ENCODE results near the gene SLC35C1.

SLC35C1 gene

DNA sequence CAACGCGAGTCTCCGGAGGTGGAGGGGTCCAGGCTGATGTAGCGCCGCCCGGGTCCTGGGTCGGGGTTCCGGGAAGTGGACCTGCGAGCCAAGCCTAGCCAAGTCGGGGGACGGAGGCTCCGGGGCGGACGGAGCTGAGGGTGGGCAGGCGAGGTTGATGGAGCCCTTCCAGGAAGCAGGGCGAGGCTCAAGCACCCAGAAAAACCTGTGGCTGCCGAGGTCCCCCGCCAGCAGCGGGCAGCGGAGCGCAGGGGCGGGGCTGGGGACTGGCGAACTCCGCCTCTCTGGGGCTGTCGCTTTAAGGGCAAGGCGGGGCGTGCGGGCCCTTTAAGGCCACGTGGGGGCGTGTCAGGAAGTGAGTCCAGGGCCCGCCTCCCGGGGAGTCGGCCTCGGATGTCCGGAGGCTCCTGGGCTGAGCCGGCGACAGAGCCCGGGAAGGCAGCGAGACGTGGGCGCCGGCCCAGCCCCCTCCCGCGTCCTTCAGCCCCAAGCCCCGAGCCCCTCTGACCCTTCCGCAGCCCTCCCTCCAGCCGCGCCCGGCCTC lies at the start of gene SLC35C1:
Gene SLC35C1 (plus strand): TSS at position 389 of the 544 bp plus-strand sequence. CDS start 653 bp downstream, outside the sequence.
- peak; percentile 98 for DNase-seq (ENCODE audit: low spot score)

DNA sequence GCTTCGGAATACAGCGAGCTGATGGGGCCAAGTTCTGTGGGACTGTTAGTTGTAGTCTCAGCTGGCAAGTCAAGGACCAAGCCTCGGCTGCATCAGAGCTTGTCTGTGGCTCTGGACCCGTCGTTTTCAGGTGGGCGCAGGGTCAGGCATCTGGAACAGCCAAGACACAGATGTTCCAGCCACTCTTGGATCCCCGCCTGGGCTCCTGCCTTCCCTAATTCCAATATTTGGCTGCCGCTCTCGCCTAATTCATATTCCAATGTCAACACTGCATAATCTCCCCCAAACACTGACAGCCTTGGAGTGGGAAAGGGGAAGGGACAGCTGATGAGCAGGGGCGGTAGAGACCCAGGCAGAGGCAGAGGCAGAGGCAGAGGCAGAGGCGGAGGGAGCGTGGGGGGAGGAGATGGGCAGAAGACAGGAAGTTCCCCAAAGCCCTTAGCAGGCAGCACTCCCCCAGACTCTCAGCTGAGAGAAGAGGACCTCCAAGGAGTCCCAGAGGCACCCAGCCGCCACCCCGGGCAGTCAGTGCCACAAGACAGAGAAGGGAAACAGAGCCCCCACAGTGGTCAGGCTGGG lies 49.6 kb upstream of the SLC35C1 start:
- no peak for DNase-seq (ENCODE audit: low spot score)

DNA sequence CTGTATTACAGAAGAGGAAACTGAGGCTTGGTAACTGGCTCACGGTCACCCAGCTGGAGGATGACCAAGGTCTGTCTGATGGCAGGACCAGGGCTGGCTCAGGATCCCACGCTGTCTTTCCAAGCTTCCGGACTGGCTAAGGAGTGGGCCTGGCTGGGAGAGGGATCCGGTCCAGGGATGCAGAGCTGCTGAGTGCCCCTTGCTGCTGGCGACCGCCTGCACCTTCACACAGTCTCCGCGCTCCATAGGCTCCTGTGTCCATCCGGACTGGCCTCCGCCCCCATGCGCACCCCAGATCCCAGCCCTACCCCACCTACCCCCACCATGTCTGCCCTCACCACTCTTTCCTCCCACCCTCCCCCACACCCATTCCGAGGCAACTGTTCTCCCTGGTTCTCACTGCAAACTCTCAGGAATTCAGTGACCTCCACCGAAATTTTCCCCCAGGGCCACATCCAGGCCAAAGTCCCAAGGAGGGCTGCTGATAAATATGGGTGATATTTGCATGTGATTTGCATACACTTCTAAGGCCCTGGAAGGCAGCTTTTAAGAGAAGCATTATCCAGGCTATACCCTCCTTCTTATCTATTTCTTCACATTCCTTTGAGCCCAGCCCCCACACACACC lies 48.5 kb upstream of the SLC35C1 start:
- no peak for DNase-seq (ENCODE audit: low spot score)

DNA sequence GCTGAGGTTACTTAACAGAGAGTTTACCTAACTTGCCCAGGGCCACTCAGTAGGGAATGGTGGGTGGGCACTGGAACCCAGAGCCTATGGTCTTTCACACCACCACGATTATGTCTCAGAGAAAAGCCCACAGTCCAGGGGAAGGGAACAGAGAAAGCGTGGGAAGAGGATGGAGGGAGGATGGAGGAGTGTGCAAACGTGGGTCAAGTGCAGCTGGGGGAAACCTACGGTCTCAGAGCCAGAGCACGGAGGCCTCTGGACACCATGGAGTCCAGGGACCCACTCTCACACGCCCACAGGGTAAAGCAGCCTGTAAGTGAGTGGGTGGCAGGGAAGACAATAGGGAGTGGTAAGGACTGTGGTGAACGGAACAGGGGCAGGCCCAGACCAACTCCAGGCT lies 47.3 kb upstream of the SLC35C1 start:
- DNase-seq (ENCODE audit: low spot score): no peak

DNA sequence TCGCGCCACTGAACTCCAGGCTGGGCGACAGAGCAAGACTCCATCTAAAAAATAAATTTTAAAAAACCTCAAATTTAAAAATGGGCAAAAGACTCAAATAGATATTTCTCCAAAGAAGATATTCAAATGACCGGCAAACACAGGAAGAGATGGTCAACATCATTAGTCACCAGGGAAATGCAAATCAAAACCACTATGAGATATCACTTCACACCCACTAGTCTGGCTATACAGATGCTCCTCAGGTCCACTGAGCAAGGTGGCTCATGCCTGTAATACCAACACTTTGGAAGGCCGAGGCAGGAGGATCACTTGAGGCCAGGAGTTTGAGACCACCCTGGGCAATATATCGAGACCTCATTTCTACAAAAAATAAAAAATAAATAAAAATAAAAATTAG lies 43.3 kb upstream of the SLC35C1 start:
- DNase-seq (ENCODE audit: low spot score): no peak

DNA sequence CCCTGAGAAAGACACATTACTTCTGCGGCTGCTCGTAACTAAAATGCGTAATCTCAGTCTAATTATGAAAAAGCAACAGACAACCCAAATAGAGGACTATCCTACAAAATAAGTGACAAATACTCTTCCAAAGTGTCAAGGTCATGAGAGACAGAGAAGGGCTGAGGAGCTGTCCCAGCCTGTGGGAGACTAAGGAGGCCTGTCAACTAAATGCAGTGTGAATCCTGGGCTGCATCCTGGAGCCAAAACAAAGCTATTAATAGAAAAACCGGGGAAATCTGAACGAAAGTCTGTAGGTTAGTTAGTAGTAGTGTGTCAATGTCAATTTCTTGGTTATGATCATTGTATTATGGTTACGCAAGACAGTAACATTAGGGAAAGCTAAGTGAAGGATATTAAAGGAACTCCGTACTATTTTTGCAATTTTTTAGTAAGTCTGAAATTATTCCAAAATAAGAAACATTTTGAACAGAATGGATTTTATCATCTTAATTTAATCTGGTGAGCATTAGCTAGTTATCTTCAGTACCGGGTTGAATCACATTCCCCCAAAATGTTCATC lies 39.8 kb upstream of the SLC35C1 start:
- no peak for DNase-seq (ENCODE audit: low spot score)

DNA sequence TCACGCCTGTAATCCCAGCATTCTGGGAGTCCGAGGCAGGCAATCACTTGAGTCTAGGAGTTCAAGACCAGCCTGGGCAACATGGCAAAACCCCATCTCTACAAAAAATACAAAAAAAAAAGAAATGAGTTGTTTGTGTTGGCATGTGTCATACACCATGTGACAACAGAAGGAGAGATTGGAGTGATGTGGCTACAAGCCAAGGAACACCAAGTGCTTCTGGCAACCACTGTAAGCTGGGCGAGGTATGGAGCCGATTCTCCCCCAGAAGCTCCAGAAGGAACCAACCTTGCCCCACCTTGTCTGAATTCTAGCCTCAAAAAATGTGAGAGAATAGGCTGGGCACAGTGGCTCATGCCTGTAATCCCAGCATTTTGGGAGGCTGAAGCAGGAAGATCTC lies 39.1 kb upstream of the SLC35C1 start:
- no peak for DNase-seq (ENCODE audit: low spot score)

DNA sequence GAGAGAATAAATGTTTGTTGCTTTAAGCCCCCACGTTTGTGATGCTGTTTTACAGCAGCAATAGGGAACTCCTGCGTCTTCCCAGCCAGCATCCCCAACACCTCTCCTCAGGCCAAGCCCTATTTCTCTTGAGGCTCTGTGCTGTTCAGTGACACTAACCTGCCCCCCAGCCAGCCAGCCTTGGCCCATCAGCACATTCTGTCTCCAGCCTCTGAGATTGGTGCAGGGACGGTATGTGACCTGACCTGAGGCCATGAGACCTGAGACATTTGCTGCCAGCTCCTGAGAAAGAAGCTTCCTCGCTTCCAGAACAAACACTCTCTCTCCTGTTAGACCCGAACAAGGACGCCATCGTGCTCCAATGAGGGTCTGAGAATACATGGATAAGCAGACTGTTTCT lies 38.5 kb upstream of the SLC35C1 start:
- no peak for DNase-seq (ENCODE audit: low spot score)

DNA sequence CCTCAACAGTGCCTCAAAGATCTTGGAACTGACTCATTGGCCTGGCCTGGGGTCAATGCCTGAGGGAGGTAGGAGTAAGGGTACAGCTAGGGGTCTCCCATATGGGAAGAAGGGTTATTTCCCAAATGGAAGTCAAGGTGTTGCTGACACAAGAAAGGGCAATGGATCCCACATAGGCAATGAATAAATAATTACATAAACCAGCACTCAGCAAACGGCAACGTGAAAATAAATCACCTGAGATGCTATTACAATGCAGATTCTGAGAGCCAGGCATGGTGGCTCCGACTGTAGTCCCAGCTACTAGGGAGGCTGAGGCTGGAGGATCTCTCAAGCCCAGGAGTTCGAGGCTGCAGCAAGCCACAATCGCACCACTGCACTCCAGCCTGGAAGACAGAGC lies 36.5 kb upstream of the SLC35C1 start:
- no peak for DNase-seq (ENCODE audit: low spot score)

DNA sequence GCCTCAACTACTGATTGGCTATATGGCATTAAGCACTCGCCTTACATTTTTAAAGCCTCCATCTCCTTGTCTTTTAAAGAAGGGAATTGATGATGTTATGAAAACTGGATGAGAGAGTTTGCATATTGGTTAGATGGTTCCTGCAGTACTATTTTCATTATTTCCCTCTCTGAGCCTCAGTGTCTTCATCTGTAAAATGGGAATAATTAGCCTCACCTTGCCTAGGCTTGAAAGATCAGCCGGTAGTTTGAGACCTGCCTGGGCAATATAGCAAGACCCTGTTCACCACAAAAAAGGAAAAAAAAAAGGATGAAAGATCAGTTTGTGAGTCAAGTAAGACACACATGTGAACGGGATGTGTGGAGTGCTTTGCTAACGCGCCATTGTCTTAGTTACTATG lies 35.0 kb upstream of the SLC35C1 start:
- DNase-seq (ENCODE audit: low spot score): no peak

DNA sequence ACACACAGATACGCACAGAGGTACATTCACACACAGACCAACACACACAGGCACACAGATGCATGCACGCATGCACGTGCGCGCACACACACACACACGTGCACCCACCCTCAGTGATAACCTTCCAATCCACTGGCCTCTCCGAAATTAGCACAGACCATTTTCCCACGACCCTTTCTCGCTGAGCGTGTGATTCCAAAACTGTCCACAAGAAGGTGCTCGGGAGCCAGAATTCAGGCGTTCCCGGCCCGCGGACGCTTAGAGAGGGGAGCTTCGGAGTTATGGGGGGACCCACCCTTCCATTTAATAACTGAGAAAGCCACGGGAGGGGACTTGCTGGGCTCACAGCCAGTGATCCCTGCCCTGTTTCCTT lies 33.8 kb upstream of the SLC35C1 start:
- peak; percentile 73 for DNase-seq (ENCODE audit: low spot score)

DNA sequence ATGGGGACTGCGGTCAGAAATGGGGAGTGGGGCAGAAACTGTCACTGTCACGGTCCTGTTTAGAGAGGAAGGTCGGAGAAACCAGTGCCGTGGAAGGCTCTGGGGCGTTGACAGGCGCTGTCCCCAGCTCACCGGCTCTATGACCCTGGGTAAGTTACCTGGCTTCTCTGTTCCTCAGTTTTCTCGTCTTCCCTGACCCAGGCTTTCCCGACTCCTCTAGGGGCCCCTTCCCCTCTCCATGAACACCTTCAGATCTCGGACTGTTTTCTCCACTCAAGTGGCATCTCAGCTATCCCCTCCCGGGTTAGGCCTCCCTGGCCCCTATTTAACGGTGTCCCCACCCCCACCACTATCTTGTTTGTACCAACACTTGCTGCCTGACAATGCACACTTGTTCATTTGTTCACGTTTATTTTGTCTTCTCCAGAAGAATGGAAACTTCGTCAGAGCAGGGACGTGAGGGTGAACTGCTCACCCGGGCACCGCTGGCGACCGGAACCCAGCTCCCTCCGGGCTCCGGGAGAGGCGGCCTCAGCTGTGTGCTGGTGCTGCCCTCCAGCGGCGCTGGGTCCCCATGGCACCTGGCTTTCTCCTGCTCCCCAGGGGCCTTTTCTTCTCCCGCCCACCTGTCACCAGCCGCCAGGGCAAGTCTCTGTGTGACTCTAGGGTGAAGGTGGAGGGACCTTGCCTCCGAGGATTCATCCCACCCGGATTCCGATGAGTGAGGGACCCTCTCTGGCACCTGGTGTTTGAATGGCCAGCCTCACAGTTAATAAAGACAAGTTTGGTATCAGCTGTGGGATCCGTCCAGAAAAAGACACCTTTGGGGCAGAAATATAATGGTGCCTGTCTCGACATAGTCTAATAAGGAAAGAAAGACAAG lies 33.1 kb upstream of the SLC35C1 start:
- DNase-seq (ENCODE audit: low spot score): peak; percentile 98

DNA sequence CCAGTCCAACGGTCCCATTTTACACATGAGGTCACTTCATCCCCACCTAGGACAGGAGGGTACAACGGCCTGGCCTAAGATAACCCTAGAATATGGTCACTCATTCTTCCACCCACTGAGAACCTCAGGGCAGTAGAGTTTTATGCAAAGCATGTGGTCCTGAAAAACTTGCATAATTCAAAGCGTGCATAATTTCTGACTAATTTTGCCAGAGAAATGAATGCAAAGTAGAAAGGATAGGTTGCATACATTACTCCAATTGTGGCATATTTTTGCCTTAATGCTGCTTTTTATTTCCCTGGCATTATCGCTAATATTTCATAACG lies 32.5 kb upstream of the SLC35C1 start:
- DNase-seq (ENCODE audit: low spot score): no peak

DNA sequence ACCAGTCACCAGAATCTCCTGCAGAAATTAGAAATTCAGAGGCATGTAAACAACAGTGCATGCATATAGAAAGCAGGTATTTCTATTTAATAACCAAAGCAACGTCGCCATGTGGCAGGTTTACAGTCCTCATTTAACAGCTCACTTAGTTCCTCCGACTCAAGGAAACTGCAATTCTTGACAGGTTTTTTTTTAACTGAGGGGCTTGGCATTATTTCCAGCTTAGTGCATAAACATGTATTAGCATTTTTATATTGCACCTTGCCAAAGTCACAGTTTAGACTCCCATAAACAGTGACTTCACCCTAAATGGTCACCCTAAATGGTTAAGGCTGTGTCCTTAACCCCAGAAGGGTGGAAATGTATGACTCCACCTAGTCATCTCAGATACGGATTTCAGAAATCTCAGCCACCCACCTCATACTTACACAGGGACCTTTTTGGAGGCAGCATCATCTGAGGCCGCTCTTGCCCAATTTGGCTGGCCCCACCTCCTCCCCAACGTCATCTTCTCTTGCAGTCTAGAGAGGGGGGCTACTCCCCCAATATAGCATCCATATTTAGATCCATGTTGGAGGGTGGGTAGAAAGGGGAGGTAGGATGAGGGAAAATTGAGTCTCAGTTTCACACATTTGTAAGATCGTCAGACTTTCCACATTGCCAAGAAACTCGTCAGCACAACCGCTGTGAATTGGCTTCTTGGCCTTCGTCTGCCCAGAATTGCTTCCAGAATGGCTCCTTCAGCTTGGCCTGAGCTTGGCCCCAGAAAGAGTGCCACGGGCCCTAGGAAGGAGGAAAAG lies 31.8 kb upstream of the SLC35C1 start:
- no peak for DNase-seq (ENCODE audit: low spot score)

DNA sequence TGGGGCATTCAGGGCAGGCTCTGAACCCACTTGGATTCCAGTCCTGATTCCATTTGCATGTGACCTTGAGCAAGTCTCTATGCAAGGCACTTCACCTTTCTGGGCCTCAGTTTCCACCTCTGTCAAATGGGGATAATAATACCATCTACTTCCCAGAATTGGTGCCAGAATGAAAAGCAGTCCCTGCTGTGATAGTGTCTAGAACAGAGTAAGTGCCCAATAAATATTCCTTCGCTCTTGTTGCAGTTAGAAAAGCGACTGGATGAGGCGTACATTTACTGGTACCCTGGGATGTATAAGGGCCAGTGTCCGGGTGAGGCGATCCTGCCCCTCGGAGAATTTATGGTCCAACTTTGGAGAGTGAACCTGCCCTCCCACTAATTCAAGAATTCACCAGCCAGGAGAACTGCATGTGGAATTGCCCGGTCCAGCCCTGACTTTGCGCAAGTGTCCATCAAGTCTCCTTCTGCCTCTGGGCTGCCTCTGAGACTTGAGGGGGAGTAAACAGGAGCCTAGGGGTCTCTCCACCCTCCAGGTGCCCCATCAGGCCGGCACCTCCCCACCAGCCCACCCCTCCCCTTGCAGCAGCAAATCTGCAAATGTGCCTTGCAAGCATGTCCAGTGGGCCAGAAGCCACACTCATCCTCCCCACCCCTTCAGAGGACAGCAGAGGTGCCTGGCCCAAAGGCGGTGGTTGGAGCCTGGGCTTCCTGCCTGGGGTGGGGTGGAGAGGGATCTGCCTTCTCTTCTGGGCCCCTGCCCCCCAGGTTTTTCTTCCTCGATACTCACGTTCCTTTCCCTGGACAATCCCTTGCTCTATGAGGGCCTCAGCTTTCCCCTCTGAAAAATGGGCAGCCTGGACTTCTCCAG lies 30.9 kb upstream of the SLC35C1 start:
- no peak for DNase-seq (ENCODE audit: low spot score)

DNA sequence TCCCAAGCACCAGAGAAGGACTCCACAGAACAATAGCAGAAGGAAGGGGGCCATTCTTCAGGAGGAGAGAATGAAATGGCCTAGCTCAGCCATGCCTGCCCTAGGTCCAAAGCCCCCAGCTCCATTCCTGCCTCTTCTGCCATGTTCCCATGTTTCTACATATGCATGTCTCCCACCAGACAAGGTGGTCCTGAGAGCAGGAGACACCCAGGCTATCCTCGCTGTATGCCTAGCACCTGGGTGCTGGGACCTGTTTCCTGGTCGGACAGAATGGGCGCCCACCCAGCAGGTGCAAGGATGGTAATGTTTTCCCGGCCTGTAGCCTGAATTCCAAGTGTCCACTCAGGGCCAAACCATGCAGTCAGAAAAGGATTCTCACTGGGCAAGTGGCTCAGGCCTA lies 30.2 kb upstream of the SLC35C1 start:
- DNase-seq (ENCODE audit: low spot score): no peak

DNA sequence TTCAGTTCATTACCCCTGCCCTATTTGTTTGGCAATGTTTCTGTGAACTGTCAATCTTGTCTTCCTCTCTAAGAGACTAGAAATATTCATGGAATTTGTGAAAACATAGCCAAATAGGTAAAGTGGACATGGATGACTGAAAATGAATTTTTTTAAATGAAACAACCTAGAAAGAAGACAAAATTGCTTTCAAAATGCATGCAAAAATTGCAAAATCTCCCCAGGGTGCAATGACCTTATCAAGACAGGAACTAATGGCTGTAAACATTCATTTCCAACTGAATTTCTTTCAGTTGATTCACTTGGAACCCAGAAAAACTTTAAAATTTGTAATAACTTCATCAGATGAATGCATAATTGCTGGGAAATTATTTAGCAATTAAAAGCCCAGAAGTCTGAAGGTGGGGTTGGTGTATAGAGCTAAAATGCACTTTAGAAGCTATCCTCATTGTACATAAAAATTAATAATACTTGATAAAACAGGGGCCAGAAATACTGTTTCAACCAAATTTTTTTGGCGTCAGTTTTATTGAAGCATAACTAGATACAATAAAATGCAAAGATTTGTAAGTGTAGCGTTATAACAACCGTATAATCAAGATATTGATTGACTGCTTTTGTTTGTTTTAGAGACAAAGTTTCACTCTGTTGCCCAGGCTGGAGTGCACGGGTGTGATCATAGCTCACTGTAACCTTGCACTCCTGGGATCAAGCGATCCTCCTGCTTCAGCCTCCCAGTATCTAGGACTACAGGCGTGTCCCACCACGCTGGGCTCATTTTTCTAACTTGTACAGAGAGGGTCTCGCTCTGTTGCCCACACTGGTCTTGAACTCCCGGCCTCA lies 27.6 kb upstream of the SLC35C1 start:
- DNase-seq (ENCODE audit: low spot score): no peak

DNA sequence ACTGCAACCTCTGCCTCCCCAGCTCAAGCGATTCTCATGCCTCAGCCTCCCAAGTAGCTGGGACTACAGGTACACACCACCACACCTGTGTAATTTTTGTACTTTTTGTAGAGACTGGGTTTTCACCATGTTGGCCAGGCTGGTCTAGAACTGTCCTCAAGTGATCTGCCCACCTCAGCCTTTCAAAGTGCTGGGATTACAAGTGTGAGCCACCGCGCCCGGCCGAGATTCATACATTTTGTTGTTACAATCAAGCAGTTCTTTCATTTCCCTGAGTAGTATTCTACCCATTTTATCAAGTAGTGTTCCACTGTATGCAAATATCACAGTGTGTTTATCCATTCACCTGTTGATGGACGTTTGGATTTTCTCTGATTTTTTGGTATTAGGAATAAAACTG lies 26.6 kb upstream of the SLC35C1 start:
- no peak for DNase-seq (ENCODE audit: low spot score)

DNA sequence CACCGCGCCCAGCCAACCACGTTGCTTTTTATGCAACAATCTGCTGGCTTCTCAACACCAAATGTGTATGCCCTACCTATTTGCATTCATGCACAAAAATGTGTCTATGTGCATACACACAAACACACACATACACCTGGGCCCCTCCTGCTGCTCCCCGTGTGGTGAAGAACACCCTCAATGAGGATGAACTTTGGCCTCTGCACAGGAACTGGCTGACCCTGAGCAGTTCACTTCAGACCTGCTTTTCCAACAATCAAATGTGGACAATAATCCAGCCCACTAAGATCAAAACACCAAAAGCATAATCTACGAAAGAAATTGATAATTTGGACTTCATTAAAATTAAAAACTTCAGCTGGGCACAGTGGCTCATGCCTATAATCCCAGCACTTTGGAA lies 25.3 kb upstream of the SLC35C1 start:
- no peak for DNase-seq (ENCODE audit: low spot score)

DNA sequence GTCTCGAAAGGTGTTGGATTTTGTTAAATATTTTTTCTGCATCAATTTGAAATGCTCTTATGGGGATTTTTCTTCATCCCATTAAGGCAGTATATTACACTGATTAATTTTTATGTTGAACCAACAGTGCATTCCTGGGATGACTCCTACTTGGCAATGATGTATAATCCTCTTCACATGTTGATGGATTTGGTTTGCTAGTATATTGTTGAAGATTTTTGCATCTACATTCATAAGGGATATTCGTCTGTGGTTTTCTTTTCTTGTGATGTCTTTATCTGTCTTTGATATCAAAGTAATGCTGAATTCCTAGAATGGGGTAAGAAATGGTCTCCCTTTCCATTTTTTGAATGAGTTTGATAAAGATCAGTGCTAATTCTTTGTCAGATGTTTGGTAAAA lies 18.7 kb upstream of the SLC35C1 start:
- no peak for DNase-seq (ENCODE audit: low spot score)
